Measurements from ENCODE around the gene SBF2.

SBF2 gene

DNA sequence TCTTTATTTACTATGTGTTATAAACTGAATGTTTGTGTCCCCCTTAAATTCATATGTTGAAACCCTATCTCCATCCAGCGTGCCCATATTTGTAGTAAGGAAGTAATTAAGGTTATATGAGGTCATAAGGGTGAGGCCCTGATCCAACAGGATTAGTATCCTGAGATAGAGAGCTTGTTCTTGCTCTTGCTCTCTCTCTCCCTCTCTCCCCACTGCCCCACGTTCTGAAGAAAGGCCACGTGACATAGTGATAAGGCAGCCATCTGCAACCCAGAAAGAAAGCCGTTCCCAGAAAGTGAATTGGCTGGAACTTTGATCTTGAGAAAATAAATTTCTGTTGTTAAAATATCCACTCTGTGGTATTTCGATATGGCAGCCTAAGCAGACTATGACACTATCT, 417.7 kb downstream of the SBF2 start:
- H3K27me3 ChIP-seq (ENCODE audit: insufficient read depth, poor library complexity, severe bottlenecking), result no peaks in the 10 kb centered on the region
- ATAC-seq (ENCODE audit: low read depth) (no peak), DNase-seq (ENCODE audit: low spot score) (no peak)
- TF ChIP-seq, protein P1, sequence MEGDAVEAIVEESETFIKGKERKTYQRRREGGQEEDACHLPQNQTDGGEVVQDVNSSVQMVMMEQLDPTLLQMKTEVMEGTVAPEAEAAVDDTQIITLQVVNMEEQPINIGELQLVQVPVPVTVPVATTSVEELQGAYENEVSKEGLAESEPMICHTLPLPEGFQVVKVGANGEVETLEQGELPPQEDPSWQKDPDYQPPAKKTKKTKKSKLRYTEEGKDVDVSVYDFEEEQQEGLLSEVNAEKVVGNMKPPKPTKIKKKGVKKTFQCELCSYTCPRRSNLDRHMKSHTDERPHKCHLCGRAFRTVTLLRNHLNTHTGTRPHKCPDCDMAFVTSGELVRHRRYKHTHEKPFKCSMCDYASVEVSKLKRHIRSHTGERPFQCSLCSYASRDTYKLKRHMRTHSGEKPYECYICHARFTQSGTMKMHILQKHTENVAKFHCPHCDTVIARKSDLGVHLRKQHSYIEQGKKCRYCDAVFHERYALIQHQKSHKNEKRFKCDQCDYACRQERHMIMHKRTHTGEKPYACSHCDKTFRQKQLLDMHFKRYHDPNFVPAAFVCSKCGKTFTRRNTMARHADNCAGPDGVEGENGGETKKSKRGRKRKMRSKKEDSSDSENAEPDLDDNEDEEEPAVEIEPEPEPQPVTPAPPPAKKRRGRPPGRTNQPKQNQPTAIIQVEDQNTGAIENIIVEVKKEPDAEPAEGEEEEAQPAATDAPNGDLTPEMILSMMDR (IDR thresholded peaks at IDR 0.05; ENCODE audit: poor library complexity, severe bottlenecking), result no peak
- H3K9me3 ChIP-seq (ENCODE audit: severe bottlenecking), result no peaks in the 10 kb centered on the region
- H3K4me3 ChIP-seq (ENCODE audit: severe bottlenecking), result no peak overlapping the region
- no peaks in the 10 kb centered on the region for H3K4me1 ChIP-seq (ENCODE audit: insufficient read depth, poor library complexity, severe bottlenecking)
- no peaks in the 10 kb centered on the region for H3K36me3 ChIP-seq (ENCODE audit: low read depth)
- H3K27ac ChIP-seq (ENCODE audit: poor library complexity, severe bottlenecking), result no peak overlapping the region

- Histone ChIP-seq H3K9me3 (ENCODE audit: severe bottlenecking) (no peaks in the 10 kb centered on the region), H3K4me1 (ENCODE audit: insufficient read depth, poor library complexity, severe bottlenecking) (no peaks in the 10 kb centered on the region), H3K27me3 (ENCODE audit: insufficient read depth, poor library complexity, severe bottlenecking) (no peaks in the 10 kb centered on the region), H3K36me3 (ENCODE audit: low read depth) (no peaks in the 10 kb centered on the region), H3K4me3 (ENCODE audit: severe bottlenecking) (no peak overlapping the region), H3K27ac (ENCODE audit: poor library complexity, severe bottlenecking) (no peak overlapping the region)
- TF ChIP-seq, protein P1 (IDR thresholded peaks at IDR 0.05; ENCODE audit: poor library complexity, severe bottlenecking), result no peak
- no peak for DNase-seq (ENCODE audit: low spot score)
- ATAC-seq (ENCODE audit: low read depth), result no peak
Observed at GRCh38 chr11:9875862-9876261, 418.2 kb downstream of the SBF2 start.

GRCh38 chr11:9875399-9875798, 418.6 kb downstream of the SBF2 start:
- Histone ChIP-seq H3K4me3 (ENCODE audit: severe bottlenecking) (no peak overlapping the region), H3K36me3 (ENCODE audit: low read depth) (no peaks in the 10 kb centered on the region), H3K27ac (ENCODE audit: poor library complexity, severe bottlenecking) (no peak overlapping the region), H3K27me3 (ENCODE audit: insufficient read depth, poor library complexity, severe bottlenecking) (no peaks in the 10 kb centered on the region), H3K4me1 (ENCODE audit: insufficient read depth, poor library complexity, severe bottlenecking) (no peaks in the 10 kb centered on the region), H3K9me3 (ENCODE audit: severe bottlenecking) (no peaks in the 10 kb centered on the region)
- DNase-seq (ENCODE audit: low spot score), result no peak
- TF ChIP-seq, protein P1 (IDR thresholded peaks at IDR 0.05; ENCODE audit: poor library complexity, severe bottlenecking), result no peak
- ATAC-seq (ENCODE audit: low read depth), result no peak

DNA sequence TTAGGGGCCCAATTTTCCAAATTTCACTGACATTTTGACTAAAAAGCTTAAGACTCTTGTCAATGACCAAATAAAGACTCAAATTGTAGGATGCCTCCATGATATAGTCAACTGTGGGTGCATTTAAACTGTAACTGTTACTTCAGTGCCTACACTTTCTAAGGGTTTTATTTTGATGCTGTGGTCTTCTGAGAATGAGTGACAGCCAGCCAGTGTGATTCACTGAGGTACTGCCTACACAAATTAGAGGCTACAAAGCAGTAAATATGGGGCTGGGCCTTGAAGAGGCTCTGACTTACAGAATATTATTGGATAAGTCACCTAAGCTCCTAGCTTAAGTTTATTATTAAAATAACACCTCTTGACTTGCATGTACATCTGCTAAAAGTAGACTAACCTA, 419.6 kb downstream of the SBF2 start:
- H3K4me3 ChIP-seq (ENCODE audit: severe bottlenecking), result no peak overlapping the region
- H3K9me3 ChIP-seq (ENCODE audit: severe bottlenecking), result no peaks in the 10 kb centered on the region
- H3K4me1 ChIP-seq (ENCODE audit: insufficient read depth, poor library complexity, severe bottlenecking), result no peaks in the 10 kb centered on the region
- H3K27me3 ChIP-seq (ENCODE audit: insufficient read depth, poor library complexity, severe bottlenecking), result no peaks in the 10 kb centered on the region
- TF ChIP-seq, protein P1 (IDR thresholded peaks at IDR 0.05; ENCODE audit: poor library complexity, severe bottlenecking), result no peak
- ATAC-seq (ENCODE audit: low read depth) (no peak), DNase-seq (ENCODE audit: low spot score) (no peak)
- H3K27ac ChIP-seq (ENCODE audit: poor library complexity, severe bottlenecking), result no peak overlapping the region
- H3K36me3 ChIP-seq (ENCODE audit: low read depth), result no peaks in the 10 kb centered on the region

GRCh38 chr11:9868641-9869040, 425.4 kb downstream of the SBF2 start:
- ATAC-seq (ENCODE audit: low read depth) (no peak), DNase-seq (ENCODE audit: low spot score) (no peak)
- Histone ChIP-seq H3K27ac (ENCODE audit: poor library complexity, severe bottlenecking) (no peak overlapping the region), H3K27me3 (ENCODE audit: insufficient read depth, poor library complexity, severe bottlenecking) (no peaks in the 10 kb centered on the region), H3K4me1 (ENCODE audit: insufficient read depth, poor library complexity, severe bottlenecking) (no peaks in the 10 kb centered on the region), H3K9me3 (ENCODE audit: severe bottlenecking) (no peaks in the 10 kb centered on the region), H3K4me3 (ENCODE audit: severe bottlenecking) (no peak overlapping the region), H3K36me3 (ENCODE audit: low read depth) (no peaks in the 10 kb centered on the region)
- TF ChIP-seq, protein P1 (IDR thresholded peaks at IDR 0.05; ENCODE audit: poor library complexity, severe bottlenecking), result no peak
